GM13977 (cell line): ENCODE results near the gene SLC22A25.

Source experiments
- DNase-seq: peaks from one replicate; pipeline ENCODE4 v3.0.0; 2012; ENCODE audit warnings: low spot score
- in situ Hi-C: fragments of 300-500 bp; cut with MboI; formaldehyde crosslinking; loops from one replicate; pipeline ENCODE4 v1.12.0; 2022; ENCODE audit warnings: low sequenced_read_pairs, low pct_unique_long_range_greater_than_20kb, mixed read lengths, inconsistent platforms; ENCODE audit not compliant: unreplicated experiment
- TF ChIP-seq, protein P1 (sequence below): IDR thresholded peaks from 2 replicates; pipeline ENCODE4 v1.5.1; 2012; ENCODE audit warnings: mild to moderate bottlenecking, control low read depth; ENCODE audit not compliant: insufficient read depth; ENCODE audit errors: extremely low read depth, missing control alignments

Gene SLC22A25

DNA sequence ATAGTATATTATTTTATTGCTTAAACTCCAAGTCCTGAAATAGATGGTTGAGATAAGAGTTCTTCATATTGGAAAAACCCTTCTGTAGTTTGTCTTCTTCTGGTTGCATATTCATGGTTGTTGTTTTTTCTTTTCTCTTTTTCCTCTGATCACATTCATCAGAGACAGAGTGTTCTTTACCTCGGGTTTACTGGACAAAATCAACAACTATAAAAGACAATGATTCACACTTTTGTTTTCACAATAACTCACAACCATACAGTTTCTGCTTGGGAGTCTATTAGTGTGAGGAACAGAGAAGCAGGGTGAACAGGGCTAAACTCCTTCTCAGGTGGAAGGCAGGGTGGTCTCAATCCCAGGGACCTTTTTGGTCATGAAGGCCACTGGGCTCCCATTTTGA, 2.6 kb upstream of the SLC22A25 start:
- in situ Hi-C loops, result no loop called here
- DNase-seq, result no peak

DNA sequence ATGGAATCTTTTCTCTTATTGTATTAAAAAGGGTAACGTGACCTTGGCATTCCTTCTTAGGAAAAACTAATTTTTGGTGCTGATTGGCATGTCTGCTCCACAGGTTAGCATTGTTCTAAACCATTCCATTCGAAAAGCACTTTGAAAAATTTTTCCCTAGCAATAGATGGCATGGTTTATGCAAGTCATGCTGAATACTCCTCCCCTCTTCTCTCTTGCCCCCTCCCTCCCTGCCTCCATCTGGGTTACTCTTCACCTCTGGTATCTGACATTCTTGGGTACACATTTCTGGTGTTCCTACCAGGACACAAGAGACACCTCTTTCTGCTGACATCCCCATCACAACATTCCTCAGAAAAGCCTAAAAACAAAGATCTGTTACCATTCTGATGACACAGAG, 1.5 kb upstream of the SLC22A25 start:
- TF ChIP-seq, protein P1, sequence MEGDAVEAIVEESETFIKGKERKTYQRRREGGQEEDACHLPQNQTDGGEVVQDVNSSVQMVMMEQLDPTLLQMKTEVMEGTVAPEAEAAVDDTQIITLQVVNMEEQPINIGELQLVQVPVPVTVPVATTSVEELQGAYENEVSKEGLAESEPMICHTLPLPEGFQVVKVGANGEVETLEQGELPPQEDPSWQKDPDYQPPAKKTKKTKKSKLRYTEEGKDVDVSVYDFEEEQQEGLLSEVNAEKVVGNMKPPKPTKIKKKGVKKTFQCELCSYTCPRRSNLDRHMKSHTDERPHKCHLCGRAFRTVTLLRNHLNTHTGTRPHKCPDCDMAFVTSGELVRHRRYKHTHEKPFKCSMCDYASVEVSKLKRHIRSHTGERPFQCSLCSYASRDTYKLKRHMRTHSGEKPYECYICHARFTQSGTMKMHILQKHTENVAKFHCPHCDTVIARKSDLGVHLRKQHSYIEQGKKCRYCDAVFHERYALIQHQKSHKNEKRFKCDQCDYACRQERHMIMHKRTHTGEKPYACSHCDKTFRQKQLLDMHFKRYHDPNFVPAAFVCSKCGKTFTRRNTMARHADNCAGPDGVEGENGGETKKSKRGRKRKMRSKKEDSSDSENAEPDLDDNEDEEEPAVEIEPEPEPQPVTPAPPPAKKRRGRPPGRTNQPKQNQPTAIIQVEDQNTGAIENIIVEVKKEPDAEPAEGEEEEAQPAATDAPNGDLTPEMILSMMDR, result no peak
- in situ Hi-C loops, result no loop called here
- no peak for DNase-seq

More for the DNA sequence above, 2.6 kb upstream of the SLC22A25 start:
- TF ChIP-seq, protein P1, result no peak

DNA sequence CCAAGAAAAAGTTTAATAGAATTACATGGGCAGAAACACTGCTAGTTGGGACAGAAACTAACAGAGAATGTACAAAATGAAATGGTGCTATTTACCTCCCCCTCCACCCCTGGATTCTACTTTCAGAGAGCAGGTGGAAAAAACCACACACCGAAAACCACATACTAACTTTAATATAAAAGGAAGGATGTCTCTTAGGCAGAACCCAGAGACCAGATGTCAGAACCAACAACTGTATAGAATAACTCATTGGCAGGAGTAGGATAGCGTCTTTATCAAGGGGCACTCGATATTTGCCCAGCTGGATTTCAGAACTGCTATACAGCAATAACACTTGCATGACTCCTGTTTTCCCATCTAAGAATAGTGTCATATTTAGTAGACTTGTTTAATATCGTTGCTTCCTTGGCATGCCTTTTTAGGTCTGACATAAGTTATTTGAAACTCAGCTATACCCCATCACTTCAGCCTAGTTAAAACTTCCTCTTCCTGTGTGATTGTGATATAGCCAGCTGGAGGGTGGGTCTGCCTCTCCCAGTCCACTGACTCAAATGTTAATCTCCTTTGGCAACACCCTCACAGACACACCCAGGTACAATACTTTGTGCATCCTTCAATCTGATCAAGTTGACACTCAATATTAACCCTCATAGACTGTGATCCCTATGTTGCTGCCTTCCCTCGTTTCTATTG, 1.2 kb downstream of the SLC22A25 start:
- TF ChIP-seq, protein P1, result no peak
- DNase-seq, result no peak
- in situ Hi-C loops, result no loop called here

DNA sequence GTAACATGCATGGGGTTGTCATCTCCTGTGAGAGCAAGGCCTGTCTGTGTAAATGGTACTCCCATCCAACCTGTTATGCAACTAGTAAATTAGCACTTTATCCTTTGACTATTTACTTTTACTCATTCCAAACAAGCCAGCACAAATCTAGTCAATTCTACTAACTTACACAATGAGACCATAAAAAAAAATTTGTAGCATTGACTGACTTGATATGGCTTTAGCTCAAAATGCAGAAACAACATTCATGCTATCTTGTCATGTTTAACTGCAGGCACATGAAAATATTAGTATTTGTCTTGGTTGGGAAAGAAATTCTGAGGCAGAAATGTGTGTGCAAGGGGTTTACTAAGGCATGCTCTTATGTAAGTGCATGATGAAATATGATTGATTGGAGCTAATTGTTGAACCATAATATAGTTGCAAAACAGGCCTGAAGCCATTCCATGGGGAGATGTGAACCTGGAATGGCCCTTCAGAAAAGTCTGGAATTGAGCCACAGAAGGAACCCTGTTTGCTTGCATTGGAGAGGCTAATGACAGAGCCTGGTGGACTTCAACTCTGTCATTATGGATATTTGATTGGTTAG, 2.5 kb downstream of the SLC22A25 start:
- no peak for DNase-seq
- in situ Hi-C loops, result no loop called here
- TF ChIP-seq, protein P1, result no peak

DNA sequence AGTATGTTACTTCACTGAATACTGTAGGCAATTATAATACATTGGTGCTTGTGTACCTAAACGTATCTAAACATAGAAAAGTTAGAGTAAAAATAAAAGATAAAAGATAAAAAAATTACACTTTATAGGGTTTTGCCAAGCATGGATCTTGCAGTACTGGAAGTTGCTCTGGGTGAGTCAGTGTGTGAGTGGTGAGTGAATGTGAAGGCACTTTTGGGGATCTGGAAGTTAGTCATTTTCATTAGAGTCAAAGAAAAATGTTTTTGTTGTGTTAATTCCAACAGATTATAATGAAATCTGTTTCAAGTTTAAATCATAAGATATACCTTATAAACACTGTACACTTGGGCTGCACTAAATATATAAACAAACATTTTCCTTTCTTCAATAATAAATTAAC, 3.3 kb downstream of the SLC22A25 start:
- in situ Hi-C loops, result no loop called here
- DNase-seq, result no peak
- TF ChIP-seq, protein P1, result no peak

DNA sequence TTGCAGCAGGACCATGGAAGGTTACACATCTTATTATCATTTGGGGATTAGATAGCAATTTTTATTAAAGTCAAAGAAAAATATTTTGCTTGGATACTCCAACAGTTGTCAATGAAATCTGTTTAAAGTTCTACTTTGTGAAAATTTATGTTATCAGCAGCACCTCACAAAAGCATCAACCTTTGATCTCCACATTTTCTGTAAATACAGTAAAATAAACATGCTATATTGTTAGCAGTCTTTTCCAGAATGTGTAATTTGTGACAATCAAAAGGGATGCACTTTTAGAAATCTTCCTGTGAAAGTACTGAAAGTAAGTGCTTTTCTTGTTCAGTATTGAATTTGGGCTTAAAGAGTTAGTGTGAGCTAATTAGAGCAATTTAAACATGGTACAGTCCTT, 4.1 kb downstream of the SLC22A25 start:
- DNase-seq, result no peak
- in situ Hi-C loops, result no loop called here
- TF ChIP-seq, protein P1, result no peak
